ENCODE measurements around the gene FBN2.

DNA sequence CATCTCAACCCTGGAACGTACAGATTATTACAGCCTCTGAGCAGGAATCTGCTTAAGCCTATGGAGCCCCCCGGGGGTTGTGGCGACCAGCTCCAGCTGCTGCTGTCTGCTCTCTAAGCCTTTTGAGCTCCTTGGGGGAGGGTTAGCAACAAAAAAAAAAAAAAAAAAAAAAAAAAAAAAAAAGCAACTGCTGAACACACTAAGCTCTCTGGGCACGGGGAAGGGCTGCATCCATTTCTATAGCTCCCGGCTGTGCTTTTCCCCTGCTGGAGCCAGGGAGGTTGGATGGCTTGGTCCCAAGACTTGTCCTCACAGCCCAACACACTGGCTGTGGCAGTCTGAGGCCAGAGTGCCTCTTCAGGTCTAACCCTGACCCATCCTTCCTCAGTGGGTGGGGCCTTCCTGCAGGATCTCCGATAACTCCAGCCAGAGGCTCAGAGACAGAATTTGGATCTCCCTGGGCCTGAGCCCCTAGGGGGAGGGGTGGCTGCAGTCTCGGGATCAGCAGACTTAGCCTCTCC, 82.1 kb downstream of the FBN2 start:
- TF ChIP-seq EZH2phosphoT487 (IDR thresholded peaks at IDR 0.05; ENCODE audit: insufficient read depth, low read depth) (no peak), EZH2 (IDR thresholded peaks at IDR 0.05; ENCODE audit: insufficient read depth, poor library complexity, severe bottlenecking) (no peak)
